ENCODE results near the gene RB1.

DNA sequence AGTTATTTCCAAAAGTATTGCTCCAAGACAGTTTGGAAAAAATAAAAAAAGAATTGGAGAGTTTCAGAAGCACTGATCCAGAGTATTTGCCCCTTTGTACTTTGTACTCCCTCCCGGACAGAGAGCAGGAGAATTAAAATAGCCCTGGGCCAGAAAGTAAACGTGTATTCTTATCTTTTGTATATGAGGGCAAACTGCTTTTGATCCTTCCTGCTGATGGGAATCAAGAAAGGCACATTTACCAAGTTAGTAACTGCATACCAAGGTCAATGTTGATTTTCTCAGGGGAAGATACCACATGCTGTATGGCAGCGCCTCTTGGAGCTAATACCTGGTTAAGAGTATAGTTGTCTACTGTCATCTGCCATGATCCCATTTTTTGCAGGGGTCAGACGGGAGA, 10.9 kb upstream of the RB1 start:
- no peak for TF ChIP-seq POLR2A (IDR thresholded peaks at IDR 0.05)
- TF ChIP-seq, protein P1, sequence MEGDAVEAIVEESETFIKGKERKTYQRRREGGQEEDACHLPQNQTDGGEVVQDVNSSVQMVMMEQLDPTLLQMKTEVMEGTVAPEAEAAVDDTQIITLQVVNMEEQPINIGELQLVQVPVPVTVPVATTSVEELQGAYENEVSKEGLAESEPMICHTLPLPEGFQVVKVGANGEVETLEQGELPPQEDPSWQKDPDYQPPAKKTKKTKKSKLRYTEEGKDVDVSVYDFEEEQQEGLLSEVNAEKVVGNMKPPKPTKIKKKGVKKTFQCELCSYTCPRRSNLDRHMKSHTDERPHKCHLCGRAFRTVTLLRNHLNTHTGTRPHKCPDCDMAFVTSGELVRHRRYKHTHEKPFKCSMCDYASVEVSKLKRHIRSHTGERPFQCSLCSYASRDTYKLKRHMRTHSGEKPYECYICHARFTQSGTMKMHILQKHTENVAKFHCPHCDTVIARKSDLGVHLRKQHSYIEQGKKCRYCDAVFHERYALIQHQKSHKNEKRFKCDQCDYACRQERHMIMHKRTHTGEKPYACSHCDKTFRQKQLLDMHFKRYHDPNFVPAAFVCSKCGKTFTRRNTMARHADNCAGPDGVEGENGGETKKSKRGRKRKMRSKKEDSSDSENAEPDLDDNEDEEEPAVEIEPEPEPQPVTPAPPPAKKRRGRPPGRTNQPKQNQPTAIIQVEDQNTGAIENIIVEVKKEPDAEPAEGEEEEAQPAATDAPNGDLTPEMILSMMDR (IDR thresholded peaks at IDR 0.05) = no peak
